ENCODE measurements around the gene KSR2. TPM values are rescaled to one million over a fixed set of nuclear protein-coding genes. Genes with fewer than 3 reads are reported as not detected.

KSR2 gene
- total and polyA plus RNA-seq, 10 of the 15 experiments (the other 5 are each of a cell fraction or from before 2014, with no cell fraction given) = under 0.01 to 1.5 (median 0.01) TPM; not detected in 3

DNA sequence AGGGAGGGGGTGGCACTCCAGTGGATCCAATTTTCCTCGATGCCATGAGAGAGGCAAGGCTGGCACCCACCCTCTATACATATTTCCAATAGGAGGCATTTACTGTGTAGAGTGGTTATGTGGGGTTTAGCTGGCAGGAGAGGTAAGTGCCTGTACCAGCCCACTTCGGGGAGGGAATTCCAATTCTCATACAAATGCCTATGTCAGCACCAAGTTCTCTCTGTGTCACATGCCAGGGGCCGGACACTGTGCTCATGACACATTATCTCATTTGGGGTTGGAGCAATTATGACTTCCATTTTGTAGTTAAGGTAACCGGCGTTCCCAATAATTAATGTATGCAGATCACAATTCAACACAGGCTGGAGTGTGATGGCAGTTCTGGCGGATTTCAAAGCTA is 284.3 kb downstream of the KSR2 start:
- RAD21 ChIA-PET (ENCODE audit: unreplicated experiment) = no interaction called here
- 11% methylated on average over 6 of the region's 6 CpGs for WGBS (ENCODE audit: insufficient coverage, insufficient replicate concordance, low lambda C conversion rate, missing lambda C conversion rate)

More for the DNA sequence above, 284.3 kb downstream of the KSR2 start:
- ChIA-PET CTCF (interaction anchor here (1.1 to 1.8 kb wide), 2 partner anchors 13 to 173 kb away, joined by 3 to 5 read pairs; no protein-coding TSS in a partner anchor), POLR2A (no interaction called here), SMC1A (ENCODE audit: uncharacterized antibody, unreplicated experiment) (no interaction called here)
- no peak overlapping the region for H3K4me3 ChIP-seq
- intact Hi-C loops (cut with micrococcal nuclease; ENCODE audit: unreplicated experiment) = no loop called here
- no peak for TF ChIP-seq KLF5 (IDR thresholded peaks at IDR 0.05; ENCODE audit: partially characterized antibody)
- TF ChIP-seq SMAD5 (IDR thresholded peaks at IDR 0.05; ENCODE audit: low read depth) = no peak
- TF ChIP-seq POLR2AphosphoS2 (IDR thresholded peaks at IDR 0.05; ENCODE audit: low read depth, low read length) = no peak
- TF ChIP-seq REST (IDR thresholded peaks at IDR 0.05; ENCODE audit: low read depth, low read length) = no peak
- TF ChIP-seq PAX8 (IDR thresholded peaks at IDR 0.05) = no peak
- no peak for TF ChIP-seq ZZZ3 (IDR thresholded peaks at IDR 0.05; ENCODE audit: control insufficient read depth, insufficient read length, low read depth)
- BruUV-seq (replicated peaks) = no TSS peak
- H3K9me3 ChIP-seq (replicated peaks; ENCODE audit: control insufficient read depth, insufficient read depth, low read length) = no peaks in the 10 kb centered on the region
- no peak overlapping the region for H3K4me2 ChIP-seq (ENCODE audit: control insufficient read depth, insufficient read depth)
- ATAC-seq (no peak), FAIRE-seq (no peak), DNase-seq (ENCODE audit: low read depth, low spot score) (no peak)
- H3K27ac ChIP-seq (ENCODE audit: control insufficient read depth, insufficient read depth) = no peak overlapping the region
- no peaks in the 10 kb centered on the region for H3K79me2 ChIP-seq (ENCODE audit: control insufficient read depth, insufficient read depth, low read length)
- no peaks in the 10 kb centered on the region for H3K36me3 ChIP-seq (ENCODE audit: control insufficient read depth in 2 of 2, insufficient read depth in 2 of 2, low read length in 1 of 2)
- in situ Hi-C loops (cut with MboI) = no loop called here
- no peak overlapping the region for H3K9ac ChIP-seq (ENCODE audit: control insufficient read depth, insufficient read depth, low read length)
- H2AFZ ChIP-seq (ENCODE audit: control insufficient read depth, low read depth, low read length) = no peak overlapping the region
- H3K4me1 ChIP-seq (ENCODE audit: control insufficient read depth, insufficient read depth, low read length) = no peaks in the 10 kb centered on the region
- no peaks in the 10 kb centered on the region for H3K27me3 ChIP-seq (replicated peaks in 1 of 2; ENCODE audit: control insufficient read depth in 2 of 2, insufficient read depth in 2 of 2, low read length in 1 of 2)
- H4K20me1 ChIP-seq (ENCODE audit: control insufficient read depth, insufficient read depth) = no peaks in the 10 kb centered on the region

All from GM12878 (cell line).